ENCODE results near the gene TMPRSS4.
A peak's percentile ranks its signal among the peaks of the same experiment; 100 is the strongest.

Gene TMPRSS4

GRCh38 chr11:118135051-118135795 is 58.3 kb downstream of the TMPRSS4 start:
- DNase-seq (ENCODE audit: low read depth) = no peak

DNA sequence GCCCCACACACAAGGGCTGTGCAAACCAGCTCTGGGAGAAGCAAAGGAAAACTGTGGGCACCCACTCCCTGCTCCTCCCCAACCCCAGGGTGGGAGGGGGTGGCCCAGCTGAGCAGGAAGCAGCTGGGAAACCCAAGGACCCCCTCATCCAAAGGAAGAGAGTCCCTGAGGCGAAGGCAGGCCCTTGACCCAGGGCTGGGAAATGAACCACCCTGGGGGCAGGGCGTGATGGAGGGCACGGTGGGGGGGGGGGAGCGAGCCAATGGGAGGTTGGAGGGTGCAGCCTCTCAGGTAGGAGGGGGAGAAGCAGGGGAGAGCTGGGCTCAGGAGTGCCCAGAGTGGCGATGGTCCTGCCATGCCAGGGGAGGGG is 58.9 kb downstream of the TMPRSS4 start:
- DNase-seq (ENCODE audit: low read depth) = no peak

DNA sequence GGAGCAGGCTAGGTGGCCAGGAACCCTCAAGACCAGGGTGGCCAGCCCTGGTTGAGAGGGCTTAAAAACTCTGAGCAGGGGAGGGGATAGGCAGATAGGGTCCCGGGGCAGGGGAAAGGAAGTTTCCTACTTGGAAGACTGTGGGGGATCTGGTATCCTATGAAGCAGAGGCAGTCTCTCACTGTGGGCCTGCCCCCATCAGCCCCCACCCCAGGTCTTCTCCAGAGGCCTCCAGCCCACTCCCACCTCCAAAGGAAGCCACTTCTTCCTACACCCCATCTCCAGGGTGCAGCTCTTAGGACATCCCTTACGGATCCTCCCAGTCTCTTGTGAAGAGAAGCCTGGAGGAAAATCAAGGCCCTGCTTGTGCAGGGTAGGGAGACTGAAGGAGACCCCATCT is 59.5 kb downstream of the TMPRSS4 start:
- DNase-seq (ENCODE audit: low read depth) = no peak

DNA sequence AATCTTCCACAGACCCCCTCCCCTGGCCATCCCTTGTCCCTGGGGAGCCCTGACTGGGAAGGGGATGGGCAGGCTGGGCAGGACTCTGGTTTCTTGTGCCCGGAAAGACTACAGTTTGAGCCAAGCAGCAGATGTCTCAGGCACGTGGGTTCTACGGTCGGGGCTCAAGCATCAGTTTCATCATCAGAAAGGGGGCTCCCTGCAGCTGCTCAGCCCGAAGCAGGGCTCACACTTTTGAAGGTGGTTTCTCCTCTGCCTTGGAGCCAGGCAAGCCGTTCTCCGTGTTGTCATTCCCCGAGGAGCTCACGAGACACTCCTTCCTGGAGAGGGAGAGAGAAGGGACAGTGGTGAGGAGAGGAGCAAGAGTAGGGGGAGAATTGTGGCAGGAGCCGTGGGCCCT is 59.9 kb downstream of the TMPRSS4 start:
- no peak for DNase-seq (ENCODE audit: low read depth)

DNA sequence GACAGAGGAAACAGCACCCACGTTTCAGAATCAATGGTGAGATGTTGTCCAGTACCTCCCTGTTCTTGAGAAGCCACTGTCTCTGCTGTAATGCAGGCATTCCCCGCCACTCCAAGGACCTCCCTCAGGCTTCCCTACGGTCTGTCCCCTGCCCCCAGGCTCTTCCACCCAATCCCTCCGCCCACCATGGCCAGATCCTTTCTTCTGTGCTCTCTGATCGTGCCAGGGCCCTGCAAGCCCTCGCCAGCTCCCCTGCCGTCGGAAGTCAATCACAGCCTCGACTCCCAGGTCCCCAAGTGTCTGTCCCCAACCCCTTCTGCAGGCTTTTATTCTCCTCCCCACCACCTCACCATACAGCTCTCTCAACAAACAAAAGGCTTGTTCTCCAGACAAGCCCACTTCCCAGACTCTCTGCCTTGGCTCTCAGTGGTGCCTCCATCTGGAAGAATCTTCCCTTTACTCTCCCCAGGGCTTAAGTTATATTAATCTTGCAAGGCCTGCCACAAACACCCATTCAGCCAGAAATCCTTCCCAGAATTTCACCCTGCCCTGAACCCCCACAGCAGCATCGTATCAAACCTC is 62.1 kb downstream of the TMPRSS4 start:
- no peak for DNase-seq (ENCODE audit: low read depth)

DNA sequence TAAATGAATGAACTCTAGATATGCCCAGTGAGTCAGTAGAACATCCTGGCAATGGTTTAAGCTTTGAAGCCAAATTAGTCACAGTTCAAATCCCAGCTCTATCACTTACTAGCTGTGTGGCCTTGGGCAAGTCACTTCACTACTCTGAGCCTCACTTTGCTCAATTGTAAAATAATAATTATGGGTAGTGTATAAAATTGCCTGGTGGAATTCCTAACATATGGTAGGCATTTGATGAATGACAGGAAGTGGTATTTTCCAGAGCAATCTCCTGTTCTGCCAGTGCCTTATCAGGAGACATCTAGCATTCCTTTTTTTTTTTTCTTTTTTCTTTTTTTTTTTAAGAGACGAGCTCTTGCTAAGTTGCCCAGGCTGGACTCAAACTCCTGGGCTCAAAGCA is 62.7 kb downstream of the TMPRSS4 start:
- DNase-seq (ENCODE audit: low read depth) = peak; percentile 44

GRCh38 chr11:118142081-118142480 is 65.2 kb downstream of the TMPRSS4 start:
- peak; percentile 65 for DNase-seq (ENCODE audit: low read depth)

DNA sequence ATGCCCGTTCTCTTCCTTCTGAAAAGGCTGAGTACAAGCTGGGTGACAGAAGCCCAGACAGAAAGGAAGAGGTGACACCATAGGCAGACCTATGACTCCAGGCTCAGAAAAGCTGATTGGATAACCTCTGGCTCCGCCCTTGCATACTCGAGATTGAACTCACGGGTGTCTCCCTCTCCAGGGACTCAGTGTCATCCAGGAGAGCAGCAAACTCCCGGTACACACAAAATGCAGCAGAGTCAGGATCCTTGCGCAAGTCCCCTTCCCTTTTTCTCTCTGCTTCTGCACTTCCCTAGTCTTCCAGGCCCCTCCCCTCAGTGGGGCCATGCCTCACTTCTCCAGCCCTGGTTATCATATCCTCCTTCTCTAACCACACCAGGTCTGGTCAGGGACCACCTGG is 65.9 kb downstream of the TMPRSS4 start:
- no peak for DNase-seq (ENCODE audit: low read depth)

- no peak for DNase-seq (ENCODE audit: low read depth)
These were observed 66.8 kb downstream of the TMPRSS4 start for GRCh38 chr11:118143661-118144185.

GRCh38 chr11:118144301-118145268 is 67.7 kb downstream of the TMPRSS4 start:
- no peak for DNase-seq (ENCODE audit: low read depth)

DNA sequence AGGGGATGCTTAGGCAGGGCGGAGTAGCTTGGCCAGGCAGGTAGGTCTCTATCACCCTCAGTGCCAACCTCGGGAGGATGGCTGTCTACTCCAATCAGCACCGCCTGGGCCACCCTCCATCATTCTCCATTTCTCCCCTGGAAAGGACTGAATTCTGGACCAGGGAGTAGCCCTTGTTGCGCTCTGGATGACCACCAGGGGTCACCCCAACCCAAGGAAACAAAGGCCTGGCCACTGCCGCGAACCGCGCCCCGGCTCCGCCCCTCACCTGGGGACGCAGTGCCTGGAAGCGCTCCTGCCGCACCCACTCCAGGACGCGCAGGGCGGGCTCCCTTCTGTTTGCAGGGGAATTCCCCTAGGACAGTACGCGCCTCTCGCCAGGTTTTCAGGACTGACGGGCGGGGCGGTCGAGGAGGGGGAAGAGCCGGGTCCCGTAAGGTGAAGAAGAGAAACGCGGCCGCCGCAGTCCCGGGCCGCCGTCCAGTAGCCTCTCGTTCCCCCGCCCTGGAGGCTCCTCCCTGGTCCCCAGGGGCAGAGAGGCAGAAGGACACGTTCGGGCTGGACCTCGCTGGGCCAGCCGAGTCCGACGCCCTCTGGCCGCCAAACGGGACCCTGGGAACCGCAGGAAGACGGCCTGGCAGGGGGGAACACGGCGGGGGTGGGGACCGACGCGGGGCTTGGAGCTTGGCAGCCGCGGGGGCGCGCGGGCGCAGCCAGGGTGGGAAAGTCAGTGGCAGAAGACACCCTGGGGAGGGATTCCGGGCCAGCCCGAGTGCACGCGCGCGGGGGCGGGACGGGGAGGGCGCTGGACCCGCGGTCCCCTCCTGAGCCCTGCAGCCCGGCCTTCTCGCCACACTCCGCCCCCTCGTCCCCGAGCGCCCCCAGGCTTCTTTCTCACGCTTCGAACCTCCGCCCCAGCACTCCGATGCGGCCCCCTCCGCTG is 68.7 kb downstream of the TMPRSS4 start:
- peak; percentile 39 for DNase-seq (ENCODE audit: low read depth)

DNA sequence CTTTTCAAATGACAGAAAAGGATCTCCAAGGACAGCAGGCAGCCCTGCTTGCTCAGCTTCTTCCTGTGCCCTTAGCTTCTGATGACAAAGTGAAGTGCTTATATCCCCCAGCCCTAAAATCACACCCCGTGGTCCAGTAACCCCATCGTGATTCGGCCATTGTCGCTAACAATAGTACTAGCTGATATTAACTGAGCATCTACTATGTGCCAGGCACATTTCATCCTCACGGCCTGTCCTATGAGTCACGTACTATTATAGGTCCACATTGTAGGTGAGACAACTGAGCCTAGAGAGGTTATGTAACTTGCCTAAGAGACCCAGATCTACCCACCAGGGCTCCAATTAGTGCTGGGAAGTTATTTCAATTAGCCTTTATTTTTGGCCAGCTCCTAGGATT is 69.7 kb downstream of the TMPRSS4 start:
- no peak for DNase-seq (ENCODE audit: low read depth)

- DNase-seq (ENCODE audit: low read depth) = no peak
These were observed 70.6 kb downstream of the TMPRSS4 start for GRCh38 chr11:118147502-118147901.

DNA sequence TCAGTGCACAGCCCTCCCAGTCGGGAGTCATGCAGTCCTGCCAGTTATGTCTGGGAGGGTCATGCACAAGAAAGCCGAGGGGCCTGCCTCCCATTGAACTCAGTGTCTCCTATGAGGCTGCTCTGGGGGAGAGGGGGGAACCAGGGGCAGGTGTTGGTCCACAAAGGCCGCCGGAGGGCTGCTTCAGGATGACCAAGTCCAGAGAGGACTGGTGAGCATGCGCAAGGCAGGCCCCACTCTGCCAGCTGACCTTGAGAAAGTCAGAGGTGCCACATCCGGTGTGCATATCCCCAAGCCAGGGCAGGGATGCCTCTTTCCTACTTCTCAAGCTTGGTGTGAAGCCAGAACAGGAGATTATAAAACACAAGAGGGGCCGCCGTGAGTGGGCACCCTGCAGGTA is 71.4 kb downstream of the TMPRSS4 start:
- no peak for DNase-seq (ENCODE audit: low read depth)

- DNase-seq (ENCODE audit: low read depth) = no peak
These were observed 72.0 kb downstream of the TMPRSS4 start for GRCh38 chr11:118148856-118149255.

DNA sequence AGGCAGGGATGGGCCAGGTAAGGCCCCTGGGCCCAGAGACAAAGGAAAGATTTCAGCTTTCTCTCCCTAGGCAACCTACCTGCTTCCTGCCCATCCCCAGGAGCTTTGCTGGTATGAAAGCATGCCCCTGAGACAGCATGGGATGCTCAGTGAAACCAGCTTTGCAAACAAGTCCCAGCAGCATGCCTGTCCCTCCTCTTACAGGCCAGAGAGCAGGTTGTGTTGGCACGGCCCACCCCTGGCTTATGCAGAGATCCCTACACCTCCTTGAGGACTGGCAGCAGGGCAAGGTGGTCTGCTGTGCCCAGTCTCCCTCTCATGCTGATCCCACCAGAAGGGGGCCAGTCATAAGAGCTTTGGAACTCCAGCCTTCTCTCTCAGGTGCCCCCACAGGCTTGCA is 72.6 kb downstream of the TMPRSS4 start:
- DNase-seq (ENCODE audit: low read depth) = no peak

GRCh38 chr11:118151431-118151830 is 74.6 kb downstream of the TMPRSS4 start:
- peak; percentile 8 for DNase-seq (ENCODE audit: low read depth)

- DNase-seq (ENCODE audit: low read depth) = no peak
These were observed 75.2 kb downstream of the TMPRSS4 start for GRCh38 chr11:118152020-118152551.

- peak; percentile 43 for DNase-seq (ENCODE audit: low read depth)
These were observed 75.9 kb downstream of the TMPRSS4 start, which contains the start of gene SCN4B for GRCh38 chr11:118152552-118153471. Gene SCN4B, minus strand, starts transcription at chr11:118152823. Its CDS starts 150 bp downstream, at chr11:118152673.

DNA sequence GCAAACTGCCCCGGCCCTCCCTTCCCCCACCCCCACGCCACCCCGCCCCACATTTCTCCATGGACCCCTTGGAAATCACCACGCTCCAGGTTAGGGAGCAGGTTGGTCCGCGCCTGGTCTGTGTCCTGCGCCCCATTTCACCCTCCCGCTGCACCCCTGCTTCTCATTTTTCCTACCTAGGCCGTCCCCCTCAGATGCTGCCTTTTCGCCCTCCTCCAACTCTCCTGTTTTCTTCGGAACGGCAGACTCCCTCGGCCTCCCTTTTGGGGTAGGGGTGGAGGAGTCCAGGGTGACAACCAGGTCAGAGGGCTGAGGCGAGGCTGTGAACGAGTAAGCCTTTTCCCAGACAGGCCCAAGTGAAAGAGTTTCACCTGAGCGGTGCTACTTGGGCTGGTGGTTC is 76.6 kb downstream of the TMPRSS4 start:
- DNase-seq (ENCODE audit: low read depth) = no peak

Measured in amniotic epithelial cell (primary cell).